Kidney (tissue), 14 donors: Measurements from ENCODE around the gene ADARB1. TPM values are rescaled to one million over a fixed set of nuclear protein-coding genes. Genes with fewer than 3 reads are reported as not detected.

Experiments
- DNase-seq, 5 donors: peaks; one replicate each; pipeline ENCODE4 v3.0.0-alpha.2; 2013 to 2020
- FAIRE-seq: peaks from 2 replicates; lab custom pipeline; 2012; peaks lifted over from hg19 to GRCh38; lab: Jason Lieb, UNC
- H3K27ac ChIP-seq, 2 donors: one replicate each; pipeline ENCODE4 v1.7.0; 2013; ENCODE audit warnings: low read depth in 2 of 2, low read length in 2 of 2, inconsistent platforms in 1 of 2
- H3K27me3 ChIP-seq: one replicate; pipeline ENCODE4 v1.7.1; 2013; ENCODE audit warnings: low read length, inconsistent platforms; ENCODE audit not compliant: control insufficient read depth, insufficient read depth
- H3K36me3 ChIP-seq, 3 donors: one replicate each; pipeline versions ENCODE4 v1.7.0 to v1.7.1; 2013; ENCODE audit warnings: low read length in 3 of 3, control low read depth in 1 of 3, inconsistent platforms in 1 of 3; ENCODE audit not compliant: insufficient read depth in 3 of 3, control insufficient read depth in 2 of 3
- H3K4me1 ChIP-seq, 3 donors: one replicate each; pipeline versions ENCODE4 v1.7.0 to v1.7.1; 2013; ENCODE audit warnings: low read length in 3 of 3, inconsistent platforms in 1 of 3, low read depth in 1 of 3; ENCODE audit not compliant: control insufficient read depth in 2 of 3, insufficient read depth in 2 of 3
- H3K4me3 ChIP-seq, 3 donors: one replicate each; pipeline versions ENCODE4 v1.7.0 to v1.8.1; 2013; ENCODE audit warnings: low read length in 3 of 3, control low read depth in 1 of 3, inconsistent platforms in 1 of 3
- H3K9ac ChIP-seq, 3 donors: one replicate each; pipeline versions ENCODE4 v1.7.0 to v1.7.1; 2013; ENCODE audit warnings: low read length in 3 of 3, control low read depth in 1 of 3, inconsistent platforms in 1 of 3
- H3K9me3 ChIP-seq, 3 donors: one replicate each; pipeline versions ENCODE4 v1.7.0 to v1.7.1; 2013; ENCODE audit warnings: low read length in 3 of 3, control low read depth in 1 of 3, inconsistent platforms in 1 of 3; ENCODE audit not compliant: control insufficient read depth in 2 of 3, insufficient read depth in 1 of 3
- intact Hi-C: fragments of 100-400 bp; cut with DNase I; formaldehyde crosslinking; loops from one replicate; pipeline ENCODE4 v1.11.1; 2022
- polyA plus RNA-seq: library from polyadenylated mRNA; stranded (reverse); fragments of 350-450 nt; fragmentation: Illumina TruSeq; extraction: RNeasy Lipid Tissue Mini Kit (QIAGEN cat#74804); gene quantifications from one replicate; pipeline ENCODE4 v1.2.3, GENCODE V29; 2014; ENCODE audit warnings: low read depth, low replicate concordance; ENCODE audit not compliant: insufficient read depth
- total RNA-seq: library from RNA; stranded (reverse); fragmentation: NEBNext Ultra II Directional; extraction: Animal tissue kit (Norgen Biotek cat#: 25700); gene quantifications from one replicate; pipeline ENCODE4 v1.2.1, GENCODE V29; 2021
- TF ChIP-seq, protein P1 (sequence below): IDR thresholded peaks from 3 replicates; pipeline ENCODE4 v1.5.1; 2012; ENCODE audit warnings: mild to moderate bottlenecking, moderate library complexity, borderline replicate concordance; ENCODE audit not compliant: insufficient read depth; ENCODE audit errors: extremely low read depth
- donor health status: control.
- donor health status: control.
- donor health status: control.
- donor health status: control.
- donor health status: control.
- donor health status: DM: yes; HTN: yes; CAD: no.
- donor health status: Normal renal cell carcinoma (clear cell type).

The ADARB1 gene
- total and polyA plus RNA-seq, 2 donors from 2014 or later: 6.7 to 34.9 TPM

DNA sequence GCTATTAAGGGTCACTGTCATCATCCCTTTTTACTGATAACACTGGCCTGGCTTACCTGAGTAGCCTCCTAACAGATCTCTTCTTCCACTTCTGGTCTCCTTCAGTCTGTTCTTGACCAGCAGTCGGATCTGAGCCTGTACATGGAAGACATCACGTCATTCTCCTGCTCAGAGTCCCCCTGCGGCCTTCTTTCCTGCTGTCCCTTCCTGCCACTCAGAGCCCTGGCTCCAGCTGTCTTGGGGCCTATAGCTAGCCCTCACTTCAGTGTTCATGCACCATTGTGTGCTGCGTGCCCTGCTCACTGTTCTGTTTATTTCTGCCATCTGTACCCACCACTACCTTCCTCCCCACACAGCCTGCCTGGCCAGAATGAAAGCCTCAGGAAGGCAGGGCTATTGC, 8.4 kb downstream of the ADARB1 start:
- FAIRE-seq (no peak), DNase-seq (no peak)
- Histone ChIP-seq H3K27me3 (no peaks in the 10 kb centered on the region), H3K9me3 (no peaks in the 10 kb centered on the region), H3K36me3 (peaks cover 0 to 4% (median 0%) of the 10 kb centered on the region in 3 donors), H3K4me1 (peaks cover 0 to 5% (median 0%) of the 10 kb centered on the region in 3 donors), H3K4me3 (no peak overlapping the region), H3K27ac (no peak overlapping the region), H3K9ac (no peak overlapping the region)
- intact Hi-C loops: no loop called here
- TF ChIP-seq, protein P1, sequence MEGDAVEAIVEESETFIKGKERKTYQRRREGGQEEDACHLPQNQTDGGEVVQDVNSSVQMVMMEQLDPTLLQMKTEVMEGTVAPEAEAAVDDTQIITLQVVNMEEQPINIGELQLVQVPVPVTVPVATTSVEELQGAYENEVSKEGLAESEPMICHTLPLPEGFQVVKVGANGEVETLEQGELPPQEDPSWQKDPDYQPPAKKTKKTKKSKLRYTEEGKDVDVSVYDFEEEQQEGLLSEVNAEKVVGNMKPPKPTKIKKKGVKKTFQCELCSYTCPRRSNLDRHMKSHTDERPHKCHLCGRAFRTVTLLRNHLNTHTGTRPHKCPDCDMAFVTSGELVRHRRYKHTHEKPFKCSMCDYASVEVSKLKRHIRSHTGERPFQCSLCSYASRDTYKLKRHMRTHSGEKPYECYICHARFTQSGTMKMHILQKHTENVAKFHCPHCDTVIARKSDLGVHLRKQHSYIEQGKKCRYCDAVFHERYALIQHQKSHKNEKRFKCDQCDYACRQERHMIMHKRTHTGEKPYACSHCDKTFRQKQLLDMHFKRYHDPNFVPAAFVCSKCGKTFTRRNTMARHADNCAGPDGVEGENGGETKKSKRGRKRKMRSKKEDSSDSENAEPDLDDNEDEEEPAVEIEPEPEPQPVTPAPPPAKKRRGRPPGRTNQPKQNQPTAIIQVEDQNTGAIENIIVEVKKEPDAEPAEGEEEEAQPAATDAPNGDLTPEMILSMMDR: no peak

DNA sequence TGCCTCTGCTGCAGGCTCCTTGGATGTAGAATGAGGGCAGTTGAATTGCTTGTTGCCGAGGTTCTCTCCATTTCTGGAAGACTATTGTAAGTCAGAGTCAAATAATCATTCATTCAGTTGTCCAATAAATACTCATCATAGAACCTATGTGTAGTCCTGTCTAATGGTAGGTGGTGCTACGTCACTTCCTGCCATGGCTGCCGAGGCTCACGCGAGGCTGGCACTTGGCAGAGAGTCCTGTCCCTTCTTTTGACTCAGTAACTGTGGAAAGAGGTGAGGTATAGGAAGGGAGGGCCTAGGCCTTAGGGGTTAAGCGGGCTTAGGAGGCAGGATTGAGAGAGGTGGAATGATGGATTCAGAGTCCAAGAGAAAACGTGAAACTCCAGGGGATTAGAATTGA, 9.7 kb downstream of the ADARB1 start:
- Histone ChIP-seq H3K27ac (no peak overlapping the region), H3K9me3 (no peaks in the 10 kb centered on the region), H3K36me3 (peaks cover 0 to 4% (median 0%) of the 10 kb centered on the region in 3 donors), H3K27me3 (no peaks in the 10 kb centered on the region), H3K4me3 (no peak overlapping the region), H3K4me1 (peaks cover 0 to 5% (median 0%) of the 10 kb centered on the region in 3 donors), H3K9ac (no peak overlapping the region)
- intact Hi-C loops: no loop called here
- no peak for FAIRE-seq
- no peak for DNase-seq
- TF ChIP-seq, protein P1: no peak

DNA sequence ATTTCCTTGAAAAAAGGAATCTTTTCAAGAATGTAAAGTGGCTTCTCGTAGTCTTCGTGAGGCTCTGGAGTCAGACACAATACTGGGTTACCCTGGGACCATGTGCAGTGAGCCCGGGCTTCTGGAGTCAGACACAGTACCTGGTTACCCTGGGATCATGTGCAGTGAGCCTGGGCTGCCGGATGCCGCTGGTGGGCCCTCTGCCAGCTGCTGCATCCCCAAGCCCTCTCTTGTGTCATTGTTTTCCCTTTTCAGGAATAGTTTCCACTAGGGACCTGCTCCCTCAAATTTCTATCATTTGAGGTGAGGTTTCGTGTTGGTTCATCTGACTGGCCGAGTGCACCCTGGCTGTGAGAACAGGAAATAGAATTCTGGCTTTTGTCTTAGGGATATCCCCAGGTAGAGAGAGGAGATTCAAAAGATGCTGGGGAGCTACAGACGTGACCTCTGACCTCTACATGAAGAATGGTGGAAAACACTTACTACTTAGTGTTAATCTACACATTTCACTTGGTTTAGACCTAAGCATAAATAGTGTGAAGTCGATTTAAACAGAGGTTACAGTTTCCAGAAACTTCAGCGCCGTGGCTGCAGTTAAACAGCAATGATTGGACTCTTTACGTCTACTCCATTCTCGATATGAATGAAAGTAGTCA, 10.6 kb downstream of the ADARB1 start:
- H3K4me3 ChIP-seq: no peak overlapping the region
- no peak overlapping the region for H3K9ac ChIP-seq
- H3K4me1 ChIP-seq: peaks cover 0 to 5% (median 0%) of the 10 kb centered on the region in 3 donors
- peaks cover 0 to 4% (median 0%) of the 10 kb centered on the region in 3 donors for H3K36me3 ChIP-seq
- no peak overlapping the region for H3K27ac ChIP-seq
- TF ChIP-seq, protein P1: no peak
- H3K27me3 ChIP-seq: no peaks in the 10 kb centered on the region
- no peak for DNase-seq
- no peak for FAIRE-seq
- no peaks in the 10 kb centered on the region for H3K9me3 ChIP-seq
- intact Hi-C loops: no loop called here
